ENCODE results near the gene RIT1. TPM values are rescaled to one million over a fixed set of nuclear protein-coding genes. Genes with fewer than 3 reads are reported as not detected.
A peak's percentile ranks its signal among the peaks of the same experiment; 100 is the strongest.

The RIT1 gene
- total RNA-seq, 1 experiment from 2014 or later, result 21.9 TPM

DNA sequence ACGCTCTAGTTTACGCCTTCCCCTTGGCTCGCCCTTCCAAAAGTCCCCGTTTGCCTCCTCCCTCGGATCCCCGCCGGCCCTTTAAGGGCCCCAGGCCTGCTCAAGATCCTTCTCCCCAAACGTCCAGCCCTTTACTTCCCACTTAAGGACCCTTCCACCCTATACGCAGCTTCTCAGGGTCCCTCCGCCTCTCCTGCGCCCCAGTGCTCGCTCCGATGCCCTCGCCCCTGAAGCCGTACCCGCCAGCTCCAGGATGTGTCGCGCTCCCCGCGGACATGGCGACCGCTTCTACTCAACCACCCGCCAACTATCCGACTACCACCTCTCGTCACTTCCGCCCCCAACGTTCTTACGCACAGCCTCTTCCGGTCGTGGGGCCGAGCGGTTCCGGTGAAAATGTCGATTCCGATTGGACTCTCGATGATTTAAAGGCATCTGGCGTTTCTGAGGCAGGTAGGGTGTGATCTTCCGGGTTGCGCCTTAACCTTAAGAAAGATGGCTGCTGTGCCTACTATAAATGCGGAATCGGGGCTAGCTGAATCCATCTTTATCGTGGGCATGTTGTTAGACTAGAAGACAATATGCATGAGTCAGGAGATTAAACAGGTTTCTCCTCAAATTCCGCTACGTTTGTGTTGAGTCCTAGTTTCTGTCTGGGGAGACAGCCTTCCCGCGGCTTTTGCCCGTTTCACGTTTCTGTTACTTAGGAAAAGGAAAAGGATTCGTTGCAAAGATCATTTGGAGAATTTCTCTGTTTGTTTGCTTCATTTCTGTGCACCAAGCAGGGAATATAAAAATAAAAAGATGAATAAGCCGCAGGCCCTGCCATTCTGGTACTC is 23.2 kb upstream of the RIT1 start, which contains the start of gene KHDC4:
Gene KHDC4, minus strand, starts transcription at position 317 of the 839 bp plus-strand sequence. Its CDS starts 40 bp downstream, at position 277.
- Mint-ChIP-seq H3K4me3 (ENCODE audit: unreplicated experiment) (no peak within 1 kb of the TSS), H3K36me3 (ENCODE audit: insufficient read depth, unreplicated experiment) (no peaks in the 10 kb centered on the region), H3K9me3 (ENCODE audit: unreplicated experiment) (no peaks in the 10 kb centered on the region), H3K27ac (ENCODE audit: unreplicated experiment) (no peak within 1 kb of the TSS), H3K27me3 (ENCODE audit: insufficient read depth, unreplicated experiment) (no peaks in the 10 kb centered on the region), H3K4me1 (ENCODE audit: low read depth, unreplicated experiment) (peaks cover 13% of the 10 kb centered on the region)
- Histone ChIP-seq H3K4me1 (peaks cover 20% of the 10 kb centered on the region), H3K9me3 (no peaks in the 10 kb centered on the region), H3K36me3 (ENCODE audit: control insufficient read depth, insufficient read depth, low read length) (0 out of 2 replicates have a peak, but pooled peaks cover 1% of the 10 kb centered on the region), H3K27me3 (replicated peaks; ENCODE audit: control insufficient read depth, insufficient read depth, low read length) (no peaks in the 10 kb centered on the region), H3K4me3 (ENCODE audit: low read depth, low read length) (peak within 1 kb of the TSS; percentile 60)
- ChIA-PET CTCF (interaction anchor here (0.6 to 1.2 kb wide), 5 partner anchors 54 to 612 kb away, joined by 3 to 5 read pairs (median 3); no protein-coding TSS in a partner anchor), POLR2A (interaction anchor here (0.6 to 1.2 kb wide), 9 partner anchors 9 to 926 kb away, joined by 3 to 8 read pairs (median 5); partner anchors contain the start of genes ARHGEF2 and NTRK1)
- intact Hi-C loops (cut with micrococcal nuclease; ENCODE audit: unreplicated experiment), result loop anchor here (1.0 to 2.0 kb wide), 2 partner anchors 55 to 120 kb away; partner anchors contain the start of gene LAMTOR2
- BruUV-seq (replicated peaks), result no TSS peak
- TF ChIP-seq, protein P1, sequence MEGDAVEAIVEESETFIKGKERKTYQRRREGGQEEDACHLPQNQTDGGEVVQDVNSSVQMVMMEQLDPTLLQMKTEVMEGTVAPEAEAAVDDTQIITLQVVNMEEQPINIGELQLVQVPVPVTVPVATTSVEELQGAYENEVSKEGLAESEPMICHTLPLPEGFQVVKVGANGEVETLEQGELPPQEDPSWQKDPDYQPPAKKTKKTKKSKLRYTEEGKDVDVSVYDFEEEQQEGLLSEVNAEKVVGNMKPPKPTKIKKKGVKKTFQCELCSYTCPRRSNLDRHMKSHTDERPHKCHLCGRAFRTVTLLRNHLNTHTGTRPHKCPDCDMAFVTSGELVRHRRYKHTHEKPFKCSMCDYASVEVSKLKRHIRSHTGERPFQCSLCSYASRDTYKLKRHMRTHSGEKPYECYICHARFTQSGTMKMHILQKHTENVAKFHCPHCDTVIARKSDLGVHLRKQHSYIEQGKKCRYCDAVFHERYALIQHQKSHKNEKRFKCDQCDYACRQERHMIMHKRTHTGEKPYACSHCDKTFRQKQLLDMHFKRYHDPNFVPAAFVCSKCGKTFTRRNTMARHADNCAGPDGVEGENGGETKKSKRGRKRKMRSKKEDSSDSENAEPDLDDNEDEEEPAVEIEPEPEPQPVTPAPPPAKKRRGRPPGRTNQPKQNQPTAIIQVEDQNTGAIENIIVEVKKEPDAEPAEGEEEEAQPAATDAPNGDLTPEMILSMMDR (IDR thresholded peaks at IDR 0.05; ENCODE audit: insufficient read depth in 1 of 2, low read depth in 1 of 2, low read length in 1 of 2, severe bottlenecking in 1 of 2, unreplicated experiment in 1 of 2), result no peak
- peak; percentile 94 to 96 for DNase-seq

DNA sequence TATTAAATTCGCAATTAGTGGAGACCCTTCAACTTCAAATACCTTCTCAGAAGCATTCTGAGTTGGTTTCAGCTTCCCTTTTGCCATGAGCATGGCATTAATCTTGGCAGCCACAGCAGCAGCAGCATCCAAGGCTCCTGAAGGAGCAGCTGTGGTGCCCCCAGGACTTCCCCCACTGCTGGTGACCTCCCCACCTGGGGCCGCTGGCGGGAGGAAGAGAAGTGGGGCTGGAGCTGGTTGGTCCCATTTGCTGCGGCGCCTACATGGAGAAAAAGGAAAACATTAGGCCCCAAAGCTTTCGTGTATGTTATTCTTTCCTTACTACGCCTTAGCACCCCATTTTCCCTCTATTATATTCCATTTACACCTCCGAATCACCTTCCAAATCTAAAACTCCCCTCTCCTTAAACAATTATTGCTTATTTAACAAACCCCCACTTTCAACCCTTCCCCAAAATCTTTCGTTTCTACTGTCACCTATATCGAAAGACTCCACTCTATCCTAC is 22.5 kb upstream of the RIT1 start:
- H3K4me3 Mint-ChIP-seq (ENCODE audit: unreplicated experiment), result no peak overlapping the region
- no peaks in the 10 kb centered on the region for H3K27me3 ChIP-seq (replicated peaks; ENCODE audit: control insufficient read depth, insufficient read depth, low read length)
- H3K27ac Mint-ChIP-seq (ENCODE audit: unreplicated experiment), result no peak overlapping the region
- intact Hi-C loops (cut with micrococcal nuclease; ENCODE audit: unreplicated experiment), result loop anchor here (1.0 to 2.0 kb wide), 2 partner anchors 56 to 121 kb away; partner anchors contain the start of gene LAMTOR2
- no peaks in the 10 kb centered on the region for H3K27me3 Mint-ChIP-seq (ENCODE audit: insufficient read depth, unreplicated experiment)
- ChIA-PET CTCF (interaction anchor here (0.6 to 1.2 kb wide), 3 partner anchors 56 to 611 kb away, joined by 3 to 5 read pairs (median 3); no protein-coding TSS in a partner anchor), POLR2A (interaction anchor here (0.6 to 1.2 kb wide), 5 partner anchors 75 to 927 kb away, joined by 3 to 7 read pairs (median 5); partner anchors contain the start of gene NTRK1)
- no peaks in the 10 kb centered on the region for H3K36me3 Mint-ChIP-seq (ENCODE audit: insufficient read depth, unreplicated experiment)
- peaks cover 20% of the 10 kb centered on the region for H3K4me1 ChIP-seq
- H3K4me1 Mint-ChIP-seq (ENCODE audit: low read depth, unreplicated experiment), result peaks cover 16% of the 10 kb centered on the region
- H3K4me3 ChIP-seq (ENCODE audit: low read depth, low read length), result peak overlapping the region; percentile 60
- no peak for DNase-seq
- BruUV-seq (replicated peaks), result no TSS peak
- TF ChIP-seq, protein P1 (IDR thresholded peaks at IDR 0.05; ENCODE audit: insufficient read depth in 1 of 2, low read depth in 1 of 2, low read length in 1 of 2, severe bottlenecking in 1 of 2, unreplicated experiment in 1 of 2), result no peak
- no peaks in the 10 kb centered on the region for H3K9me3 ChIP-seq
- no peaks in the 10 kb centered on the region for H3K9me3 Mint-ChIP-seq (ENCODE audit: unreplicated experiment)
- H3K36me3 ChIP-seq (ENCODE audit: control insufficient read depth, insufficient read depth, low read length), result 0 out of 2 replicates have a peak, but pooled peaks cover 1% of the 10 kb centered on the region

DNA sequence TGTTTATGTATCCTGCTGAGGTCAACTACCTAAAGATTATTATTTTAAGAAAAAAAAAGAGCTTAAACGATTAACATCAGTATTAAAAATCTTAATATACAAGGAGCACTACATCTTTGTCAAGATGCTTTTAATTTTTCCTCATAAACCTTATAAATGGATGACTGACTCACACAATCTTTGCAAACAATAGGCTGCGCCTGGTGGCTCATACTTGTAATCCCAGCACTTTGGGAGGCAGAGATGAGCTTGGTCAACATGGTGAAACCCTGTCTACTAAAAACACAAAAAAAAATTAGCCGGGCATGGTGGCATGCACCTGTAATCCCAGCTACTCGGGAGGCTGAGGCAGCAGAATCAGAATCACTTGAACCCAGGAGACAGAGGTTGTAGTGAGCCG is 21.3 kb upstream of the RIT1 start:
- Histone ChIP-seq H3K9me3 (no peaks in the 10 kb centered on the region), H3K4me1 (peaks cover 20% of the 10 kb centered on the region), H3K27me3 (replicated peaks; ENCODE audit: control insufficient read depth, insufficient read depth, low read length) (no peaks in the 10 kb centered on the region), H3K4me3 (ENCODE audit: low read depth, low read length) (no peak overlapping the region), H3K36me3 (ENCODE audit: control insufficient read depth, insufficient read depth, low read length) (0 out of 2 replicates have a peak, but pooled peaks cover 1% of the 10 kb centered on the region)
- BruUV-seq (replicated peaks), result no TSS peak
- no peaks in the 10 kb centered on the region for H3K27me3 Mint-ChIP-seq (ENCODE audit: insufficient read depth, unreplicated experiment)
- H3K4me3 Mint-ChIP-seq (ENCODE audit: unreplicated experiment), result peak overlapping the region; percentile 19
- ChIA-PET POLR2A (no interaction called here), CTCF (interaction anchor here (0.5 kb wide), 1 partner anchor 80 kb away, joined by 10 read pairs; no protein-coding TSS in a partner anchor)
- peaks cover 16% of the 10 kb centered on the region for H3K4me1 Mint-ChIP-seq (ENCODE audit: low read depth, unreplicated experiment)
- H3K9me3 Mint-ChIP-seq (ENCODE audit: unreplicated experiment), result no peaks in the 10 kb centered on the region
- TF ChIP-seq, protein P1 (IDR thresholded peaks at IDR 0.05; ENCODE audit: insufficient read depth in 1 of 2, low read depth in 1 of 2, low read length in 1 of 2, severe bottlenecking in 1 of 2, unreplicated experiment in 1 of 2), result no peak
- no peak overlapping the region for H3K27ac Mint-ChIP-seq (ENCODE audit: unreplicated experiment)
- DNase-seq, result no peak
- intact Hi-C loops (cut with micrococcal nuclease; ENCODE audit: unreplicated experiment), result no loop called here
- H3K36me3 Mint-ChIP-seq (ENCODE audit: insufficient read depth, unreplicated experiment), result no peaks in the 10 kb centered on the region
